DLD1 (cell line): ENCODE data around the gene TBC1D21.

Experiments used
- in situ Hi-C: cut with HindIII; loops from 2 replicates; pipeline ENCODE4 v1.10.0; 2017; ENCODE audit warnings: low sequenced_read_pairs

Gene TBC1D21, protein sequence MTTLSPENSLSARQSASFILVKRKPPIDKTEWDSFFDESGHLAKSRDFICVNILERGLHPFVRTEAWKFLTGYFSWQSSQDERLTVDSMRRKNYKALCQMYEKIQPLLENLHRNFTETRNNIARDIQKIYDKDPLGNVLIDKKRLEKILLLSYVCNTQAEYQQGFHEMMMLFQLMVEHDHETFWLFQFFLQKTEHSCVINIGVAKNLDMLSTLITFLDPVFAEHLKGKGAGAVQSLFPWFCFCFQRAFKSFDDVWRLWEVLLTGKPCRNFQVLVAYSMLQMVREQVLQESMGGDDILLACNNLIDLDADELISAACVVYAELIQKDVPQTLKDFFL

DNA sequence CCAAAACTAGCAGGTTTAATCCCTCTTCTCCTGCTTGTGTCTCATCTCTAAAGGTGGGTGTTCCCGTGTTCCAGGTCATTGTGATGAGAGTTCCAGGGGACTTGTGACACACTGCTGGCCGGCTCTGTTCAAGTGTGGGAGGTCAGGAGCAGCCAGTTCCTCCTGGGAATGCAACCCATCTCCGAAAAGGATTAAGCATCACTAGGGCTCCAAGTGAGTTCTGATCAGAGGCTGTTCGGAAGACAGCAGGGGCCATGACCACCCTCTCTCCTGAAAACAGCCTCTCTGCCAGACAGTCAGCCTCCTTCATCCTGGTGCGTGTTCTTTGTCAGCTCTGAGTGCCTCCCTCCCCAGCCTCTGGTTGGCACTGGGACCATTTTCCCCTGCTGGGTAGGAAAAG, at the start of gene TBC1D21:
Gene TBC1D21, plus strand, starts transcription at position 109 of the 400 bp plus-strand sequence. Its CDS starts 146 bp downstream, at position 255.
- in situ Hi-C loops, result no loop called here

DNA sequence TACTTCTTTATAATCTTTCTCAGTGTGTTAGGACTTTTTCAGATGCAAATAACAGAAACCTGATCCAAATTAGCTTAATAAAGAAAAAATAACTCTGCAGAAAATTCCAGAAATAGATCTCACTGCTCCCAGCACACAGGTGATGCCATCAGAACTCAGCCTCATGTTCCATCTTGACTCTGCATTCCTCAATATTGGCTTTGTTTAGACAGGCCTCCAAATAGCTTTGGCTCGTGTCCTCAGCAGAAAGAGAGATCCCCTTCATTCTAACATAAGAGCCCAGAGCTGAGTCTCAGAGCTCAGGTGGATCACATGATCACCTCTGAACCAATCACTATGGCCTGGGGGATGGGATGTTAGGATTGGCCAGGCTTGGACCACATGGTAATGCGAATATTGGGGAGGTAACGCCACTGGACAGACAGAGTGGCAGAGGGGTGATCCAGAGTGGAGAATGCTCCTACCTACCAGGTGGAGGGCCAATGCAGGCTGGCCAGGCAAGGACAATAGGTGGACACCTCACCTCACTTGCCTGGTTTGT, 46.6 kb upstream of the TBC1D21 start:
- in situ Hi-C loops, result no loop called here

DNA sequence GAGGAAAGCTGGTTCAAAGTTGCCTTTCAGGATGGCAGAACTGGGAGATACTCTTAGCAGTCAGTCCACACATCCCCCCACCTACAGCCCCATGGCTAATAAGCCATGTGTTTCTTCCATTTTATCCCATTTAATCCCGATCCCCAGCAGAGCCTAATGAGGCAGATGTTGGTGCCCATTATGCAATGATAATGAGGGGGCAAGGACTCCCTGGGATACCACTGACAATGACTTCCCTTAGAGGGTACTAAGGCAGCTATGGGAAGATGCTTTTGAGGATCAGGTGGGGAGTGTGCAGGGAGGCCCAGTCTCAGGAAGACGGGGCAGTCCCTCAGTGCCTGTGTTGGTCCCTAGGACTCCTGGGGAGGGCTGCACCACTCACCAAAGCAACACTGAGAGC, 43.8 kb upstream of the TBC1D21 start:
- in situ Hi-C loops, result no loop called here

DNA sequence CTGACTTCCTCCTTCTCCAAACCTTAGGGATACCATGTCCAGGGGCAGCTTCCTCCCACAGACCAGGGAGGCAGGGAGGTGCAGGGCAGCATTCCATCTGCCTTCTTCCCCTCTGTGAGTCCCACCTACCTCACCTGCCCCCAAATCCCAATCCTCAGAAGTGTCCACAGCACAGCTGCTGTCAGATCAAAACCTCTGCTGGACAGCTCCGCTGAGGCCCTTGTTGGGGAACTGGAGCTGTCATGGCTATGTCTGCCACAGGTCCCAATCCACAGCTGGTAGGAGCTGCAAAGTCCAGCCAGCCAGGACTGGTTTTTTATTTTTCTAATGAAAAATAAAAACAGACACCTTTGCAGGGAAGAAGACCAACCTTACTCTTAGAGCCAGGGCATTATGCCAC, 40.7 kb upstream of the TBC1D21 start:
- in situ Hi-C loops, result no loop called here

DNA sequence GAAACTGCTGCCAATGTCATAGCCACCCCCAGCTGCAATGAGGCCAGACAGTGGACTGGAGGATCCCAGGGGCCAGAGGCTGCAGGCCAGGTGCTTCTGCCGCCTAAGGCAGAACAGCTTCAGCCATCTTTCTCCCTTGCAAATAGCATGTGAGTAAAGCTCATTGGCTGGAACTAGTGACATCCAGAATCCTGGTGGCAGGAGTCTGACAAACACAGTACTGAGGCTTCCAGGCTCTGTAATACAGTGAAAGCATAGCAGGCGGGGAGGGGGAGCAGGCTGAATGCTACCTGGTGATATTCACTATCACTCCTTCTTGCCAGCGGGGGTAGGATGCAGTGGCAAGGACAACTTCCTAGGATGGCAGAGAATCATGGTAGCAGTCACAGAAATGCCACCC, 36.5 kb upstream of the TBC1D21 start:
- in situ Hi-C loops, result no loop called here

DNA sequence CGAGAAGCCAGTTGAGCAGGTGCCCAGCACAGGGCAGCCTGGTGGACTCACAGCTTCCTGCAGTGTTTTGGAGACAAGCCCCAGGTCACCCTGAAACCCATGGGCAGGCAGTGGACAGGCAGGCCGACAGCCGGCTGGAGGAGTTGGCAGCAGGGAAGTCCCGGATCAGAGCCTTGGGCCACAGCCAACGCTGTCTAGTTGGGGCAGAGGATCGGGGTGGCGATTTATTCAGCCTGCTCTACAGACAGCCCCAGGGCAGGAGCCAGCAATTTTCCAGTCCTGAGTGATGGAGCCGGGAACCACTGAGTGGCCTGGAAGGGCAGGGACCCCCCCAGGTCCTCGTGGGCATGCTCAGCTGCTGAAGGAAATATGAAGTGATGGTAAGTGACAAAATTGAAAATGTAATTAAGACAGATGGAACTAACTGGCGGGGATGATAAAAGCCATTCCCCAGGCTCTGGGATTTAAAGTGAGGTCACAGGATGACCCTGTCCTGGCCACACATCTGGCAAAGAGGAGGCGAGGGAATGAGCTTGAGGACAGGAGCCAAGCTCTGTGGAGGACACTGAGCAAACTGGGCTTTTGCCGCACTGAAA, 34.4 kb upstream of the TBC1D21 start:
- in situ Hi-C loops, result no loop called here

DNA sequence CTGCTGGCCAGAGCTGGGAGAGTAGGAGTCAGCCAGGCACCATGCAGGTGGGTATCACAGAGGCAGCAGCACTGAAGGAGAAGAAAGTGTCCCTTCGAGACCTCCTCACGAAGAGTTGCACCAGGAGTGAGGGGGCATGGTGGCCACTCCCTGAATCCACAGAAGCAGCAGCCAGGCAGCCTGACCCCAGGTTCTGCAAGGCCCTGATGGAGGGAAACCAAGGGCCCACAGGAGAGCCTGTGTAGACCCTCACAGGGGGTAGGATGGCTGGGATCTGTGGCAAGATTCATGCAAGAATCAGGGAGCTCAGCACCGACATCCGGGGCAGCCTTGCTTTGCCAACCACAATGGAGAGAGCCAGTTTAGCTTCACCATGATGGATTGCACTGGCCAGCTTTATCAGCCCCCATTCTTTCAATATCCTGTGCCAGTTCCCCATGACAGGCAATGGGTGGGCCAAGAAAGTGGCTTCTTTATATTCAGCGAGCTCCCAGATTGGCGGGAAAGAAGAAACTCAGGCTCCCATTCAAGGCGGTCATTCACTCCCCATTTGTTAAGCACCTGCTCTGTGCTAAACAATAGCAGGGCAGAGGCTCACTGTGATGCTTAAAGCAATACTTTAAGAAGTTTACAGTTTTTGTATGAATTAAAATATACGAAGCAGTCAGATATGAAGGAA, 33.5 kb upstream of the TBC1D21 start:
- in situ Hi-C loops, result no loop called here

DNA sequence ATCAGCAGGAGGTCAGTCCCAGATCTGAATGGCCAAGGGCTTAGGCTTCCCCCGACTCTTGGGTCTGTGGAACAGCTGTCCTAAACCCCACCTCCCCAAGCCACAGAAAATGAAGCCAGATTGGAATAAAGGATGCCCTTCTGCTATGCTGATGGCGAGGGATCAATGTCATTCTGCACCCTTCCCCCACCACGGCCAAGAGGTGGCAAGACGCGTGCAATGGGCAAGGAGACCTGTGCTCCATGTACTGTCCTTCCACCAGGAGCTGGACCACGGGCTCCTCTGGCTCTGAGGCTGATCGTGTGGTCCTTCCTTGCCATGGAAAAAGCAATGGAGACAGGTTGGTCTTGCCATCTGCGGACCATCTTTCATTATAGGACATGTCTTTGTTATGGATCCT, 32.6 kb upstream of the TBC1D21 start:
- in situ Hi-C loops, result no loop called here

DNA sequence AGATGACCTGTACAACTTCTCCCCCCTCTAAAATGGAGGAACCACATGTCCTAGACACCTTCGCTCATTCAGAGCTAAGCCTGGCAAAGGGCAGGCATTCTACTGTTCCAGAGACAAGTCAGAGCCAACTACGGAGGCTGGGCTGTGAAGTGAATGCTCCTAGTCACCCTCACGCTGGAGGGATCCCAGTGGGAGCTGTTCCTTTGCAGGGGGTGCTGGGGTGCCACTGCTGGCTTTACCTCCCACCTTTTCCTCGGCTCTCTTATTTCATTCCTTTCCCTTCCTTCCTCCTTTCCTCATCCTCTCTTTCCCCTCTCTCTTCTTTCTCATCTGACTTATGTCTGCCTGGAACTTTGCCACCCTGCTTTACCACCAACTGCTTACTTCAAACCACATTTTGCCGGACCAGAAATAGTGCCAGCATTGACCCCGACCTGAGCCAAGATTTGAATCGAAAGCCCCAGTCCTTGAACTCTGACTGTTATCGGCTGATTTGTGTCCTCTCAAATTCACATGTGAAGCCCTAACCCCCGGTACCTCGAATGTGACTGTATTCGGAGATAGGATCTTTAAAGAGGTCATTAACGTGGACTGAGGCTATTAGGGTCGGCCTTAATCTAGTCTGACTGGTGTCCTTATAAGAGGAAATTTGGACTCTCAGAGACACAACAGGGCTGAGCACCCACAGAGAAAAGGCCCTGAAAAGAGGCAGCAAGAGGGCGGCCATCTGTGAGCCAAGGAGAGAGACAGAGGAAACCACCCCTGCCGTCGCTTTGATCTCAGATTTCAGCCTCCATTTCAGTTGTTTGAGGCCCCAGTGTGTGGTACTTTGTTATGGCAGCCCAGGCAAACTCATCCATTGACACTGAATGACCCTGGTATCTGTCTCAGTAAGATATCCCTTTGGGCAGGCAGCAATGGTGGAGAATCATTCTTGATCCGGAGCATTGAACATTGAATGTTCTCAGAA, 31.3 kb upstream of the TBC1D21 start:
- in situ Hi-C loops, result no loop called here

DNA sequence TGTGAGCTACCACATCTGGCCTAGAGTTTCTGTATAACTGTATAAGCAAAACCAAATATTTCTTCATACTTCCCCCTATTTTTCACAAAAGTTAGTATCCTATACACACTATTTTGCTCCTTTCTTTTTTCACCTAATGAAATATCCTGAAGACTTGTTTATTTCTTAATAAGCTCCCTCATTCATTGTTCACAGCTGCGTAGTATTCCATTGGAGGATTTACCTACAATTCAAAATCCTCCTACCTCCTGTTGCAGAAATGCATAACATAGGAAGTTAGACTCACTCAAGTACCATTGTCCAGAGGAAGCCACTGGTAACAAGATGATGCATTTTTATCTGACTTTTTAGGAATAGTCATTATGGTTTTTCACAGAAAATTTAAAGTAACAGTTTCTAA, 29.6 kb upstream of the TBC1D21 start:
- in situ Hi-C loops, result no loop called here

DNA sequence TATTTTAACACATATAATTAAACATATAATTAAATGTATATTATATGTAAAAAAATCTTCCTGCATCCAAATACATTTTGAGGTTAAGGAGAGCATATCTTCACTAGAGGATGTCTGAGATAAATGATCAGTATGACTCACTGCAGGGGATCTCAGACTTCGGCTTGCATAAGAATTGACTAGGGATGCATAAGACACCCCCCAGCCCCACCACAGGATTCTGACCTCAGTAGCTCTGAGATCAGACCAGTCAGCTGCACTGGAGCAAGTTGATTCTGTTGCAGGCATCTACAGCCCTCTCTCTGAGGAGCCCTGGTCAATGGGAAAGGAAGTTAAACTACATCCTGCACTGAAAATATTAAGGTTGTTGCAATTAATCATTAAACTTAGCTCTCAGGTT, 29.0 kb upstream of the TBC1D21 start:
- in situ Hi-C loops, result no loop called here

DNA sequence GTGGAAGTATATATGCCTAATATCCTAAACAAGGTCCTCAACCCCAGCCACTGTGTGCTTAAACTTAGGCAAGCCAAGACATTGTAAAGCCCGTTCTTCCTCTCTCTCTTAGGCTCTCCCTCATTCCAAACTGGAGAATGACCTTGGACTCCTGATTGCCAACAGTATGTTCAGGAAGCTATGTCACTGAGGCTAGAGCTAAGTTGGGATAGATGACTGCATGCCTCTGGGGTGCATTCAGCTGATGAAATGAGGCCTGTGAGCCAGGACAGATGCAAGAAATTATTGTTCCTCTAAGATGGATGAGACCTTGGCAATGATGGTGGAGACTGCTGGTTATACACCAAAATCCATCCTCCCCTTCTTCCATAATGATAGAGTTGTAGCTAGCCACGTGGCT, 27.9 kb upstream of the TBC1D21 start:
- in situ Hi-C loops, result no loop called here

DNA sequence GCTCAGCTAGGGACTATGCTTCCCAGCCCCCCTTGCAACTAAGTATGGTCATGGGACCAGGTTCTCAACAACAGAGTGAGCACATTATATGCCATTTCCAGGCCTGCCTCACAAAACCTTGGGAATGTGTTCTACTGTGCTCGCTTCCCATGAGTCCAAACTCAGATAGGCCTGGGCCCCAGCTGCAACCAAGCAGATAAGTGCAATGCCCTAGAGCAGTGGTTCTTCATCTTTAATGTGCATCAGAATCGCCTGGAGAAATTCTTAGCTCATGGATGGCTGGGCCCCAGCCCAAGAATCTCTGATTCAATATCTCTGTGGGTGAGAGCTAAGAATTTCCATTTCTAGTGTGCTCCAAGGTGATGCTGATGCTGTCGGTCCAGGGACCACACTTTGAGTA, 27.5 kb upstream of the TBC1D21 start:
- in situ Hi-C loops, result no loop called here

DNA sequence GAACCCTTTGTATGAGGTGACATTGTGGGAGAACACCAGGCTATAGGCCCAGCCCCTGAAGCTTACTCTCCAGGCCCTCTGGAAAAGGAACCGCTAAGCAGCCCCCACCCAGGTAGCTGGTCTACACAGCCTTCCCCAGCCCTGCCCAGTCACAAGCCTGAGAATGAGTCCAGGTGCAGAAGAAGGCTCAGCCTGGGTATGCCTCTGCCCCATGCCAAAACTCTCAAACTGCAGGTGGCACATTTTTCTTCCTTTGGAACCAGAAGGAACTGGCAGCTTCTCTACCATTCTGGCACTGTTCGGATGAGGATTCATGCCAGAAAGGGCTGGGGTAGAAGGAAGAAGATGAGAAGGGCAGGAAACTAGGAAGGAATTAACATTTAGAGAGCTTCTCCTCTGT, 23.7 kb upstream of the TBC1D21 start:
- in situ Hi-C loops, result no loop called here

DNA sequence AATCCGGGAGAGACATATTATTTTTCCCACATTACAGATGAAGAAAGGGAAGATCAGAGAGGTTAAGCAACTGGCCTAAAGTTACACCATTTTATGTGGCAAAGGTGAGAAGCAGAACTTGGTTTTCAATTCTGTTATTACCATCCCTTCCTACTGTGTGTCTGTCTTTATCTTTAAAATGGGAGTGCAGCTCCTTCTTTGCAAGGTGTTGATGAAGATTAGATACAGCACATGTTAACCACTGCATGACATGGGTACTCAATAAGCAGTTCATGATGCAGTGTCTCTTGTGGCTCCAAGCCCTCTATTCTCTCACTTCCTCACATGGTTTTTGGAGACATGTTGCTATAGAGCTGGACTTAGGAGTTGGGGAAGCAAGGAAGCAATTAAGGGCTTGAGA, 23.1 kb upstream of the TBC1D21 start:
- in situ Hi-C loops, result no loop called here

DNA sequence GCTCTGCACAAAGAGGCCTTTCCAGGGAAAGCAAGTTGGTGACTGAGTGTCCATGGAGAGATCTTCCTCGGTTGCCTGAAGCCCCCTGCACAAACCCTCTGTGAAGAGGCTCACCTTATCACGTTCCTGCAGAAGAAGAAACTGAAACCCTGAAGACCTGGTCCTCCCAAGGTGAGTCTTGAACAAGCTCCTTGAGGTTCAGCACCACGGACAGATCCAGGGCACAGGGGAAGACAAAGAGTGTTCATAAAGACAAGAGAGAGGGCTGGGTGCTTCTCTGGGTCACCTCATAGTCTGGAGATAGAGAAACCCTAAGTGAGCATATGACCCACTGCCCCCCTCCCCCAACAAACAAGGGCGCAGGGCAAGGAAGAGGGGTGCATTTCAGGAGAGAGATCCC, 21.7 kb upstream of the TBC1D21 start:
- in situ Hi-C loops, result no loop called here

DNA sequence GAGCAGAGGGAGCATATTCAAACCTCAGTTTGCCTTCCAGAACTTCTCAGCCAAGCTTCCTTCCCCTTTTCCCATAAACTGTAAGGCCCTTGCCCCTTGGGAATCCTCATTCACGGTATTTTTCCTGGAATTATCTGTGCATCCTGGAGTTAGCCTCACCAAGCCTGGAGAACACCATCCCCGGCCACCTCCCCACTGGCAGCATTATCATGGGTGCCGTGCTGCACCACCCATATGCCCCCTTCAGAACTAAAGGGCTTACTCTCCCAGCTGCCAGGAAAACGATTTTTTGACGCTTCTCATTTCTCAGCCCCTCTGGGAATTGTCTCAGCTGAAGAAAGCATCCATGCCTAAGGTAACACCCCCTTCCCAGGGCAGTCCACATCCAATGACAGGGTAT, 20.9 kb upstream of the TBC1D21 start:
- in situ Hi-C loops, result no loop called here

DNA sequence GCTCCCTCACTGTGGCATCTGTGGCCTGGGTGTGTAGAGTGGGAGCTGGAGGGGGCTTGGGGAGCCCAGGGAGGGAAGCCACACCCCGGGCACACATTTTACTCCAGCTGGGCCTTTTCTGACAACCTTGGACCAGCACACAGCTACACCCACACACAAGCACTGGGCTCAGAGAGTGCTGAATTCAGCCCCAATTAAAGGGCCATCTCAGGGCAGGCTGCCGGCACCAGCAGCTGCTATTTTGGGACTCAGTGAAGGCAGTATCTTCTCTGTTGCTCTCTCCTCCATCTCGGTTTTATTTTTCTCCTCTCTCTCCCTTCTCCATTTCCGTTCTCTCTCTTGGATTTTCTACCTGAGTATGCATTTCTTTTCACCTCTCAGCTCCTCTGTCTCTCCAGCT, 19.1 kb upstream of the TBC1D21 start:
- in situ Hi-C loops, result no loop called here

DNA sequence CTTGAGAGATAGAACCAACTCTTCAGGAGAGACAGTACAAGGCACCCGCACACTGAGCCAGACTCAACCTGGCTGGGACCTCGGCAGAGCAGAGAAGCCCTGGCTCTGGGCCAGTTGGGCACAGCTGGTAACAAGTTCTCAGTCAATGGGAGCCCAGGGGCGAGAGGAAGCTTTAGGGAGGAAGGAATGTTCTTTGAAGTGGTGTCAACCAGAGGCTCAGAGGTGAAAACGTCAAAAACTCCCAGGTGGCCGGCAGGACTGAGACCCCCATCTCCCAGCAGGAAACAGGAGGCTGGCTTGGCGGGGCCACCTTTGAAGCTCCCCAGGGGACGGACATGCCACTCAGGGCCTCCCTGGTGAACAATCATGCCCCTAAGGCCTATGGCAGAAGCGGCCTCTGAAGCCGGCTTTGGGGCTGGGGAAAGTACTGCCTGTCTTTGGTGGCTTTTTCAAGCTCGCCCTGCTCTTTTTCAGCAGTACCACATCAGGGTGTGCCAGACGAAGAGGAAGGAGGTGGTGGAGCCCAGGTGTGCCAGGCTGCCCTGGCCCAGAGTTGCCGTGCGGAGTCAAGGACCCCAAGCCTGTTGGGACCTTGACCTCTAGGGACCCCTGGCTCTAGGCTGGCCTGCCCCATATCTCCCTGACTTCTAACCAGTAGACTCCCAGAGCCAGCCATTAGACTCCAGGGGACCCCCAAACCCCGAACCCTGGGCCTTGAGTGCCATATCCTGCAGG, 16.7 kb upstream of the TBC1D21 start:
- in situ Hi-C loops, result no loop called here
